T-helper 2 cell treated with Interferon-gamma antibody and Interleukin-4, amounts not matched to agents 100 ng/mL and 5 ng/mL, for 36 hours (primary cell): ENCODE results near the gene B3GNT3. TPM values are rescaled to one million over a fixed set of nuclear protein-coding genes. Genes with fewer than 3 reads are reported as not detected.
"Not testable (repeated sequence)": the region's sequence is repeated elsewhere in the genome, so short reads cannot be mapped to it uniquely, and the experiment has no call there.

ENCODE experiments used
- intact Hi-C: fragments of 100-400 bp; cut with micrococcal nuclease; formaldehyde crosslinking; loops from one replicate; pipeline ENCODE4 v1.15.1; 2023
- total RNA-seq: library from RNA; stranded (reverse); gene quantifications from 2 replicates; pipeline ENCODE4 v1.2.3, GENCODE V29; 2022

The B3GNT3 gene
- total RNA-seq, 1 donor from 2014 or later, result not detected

DNA sequence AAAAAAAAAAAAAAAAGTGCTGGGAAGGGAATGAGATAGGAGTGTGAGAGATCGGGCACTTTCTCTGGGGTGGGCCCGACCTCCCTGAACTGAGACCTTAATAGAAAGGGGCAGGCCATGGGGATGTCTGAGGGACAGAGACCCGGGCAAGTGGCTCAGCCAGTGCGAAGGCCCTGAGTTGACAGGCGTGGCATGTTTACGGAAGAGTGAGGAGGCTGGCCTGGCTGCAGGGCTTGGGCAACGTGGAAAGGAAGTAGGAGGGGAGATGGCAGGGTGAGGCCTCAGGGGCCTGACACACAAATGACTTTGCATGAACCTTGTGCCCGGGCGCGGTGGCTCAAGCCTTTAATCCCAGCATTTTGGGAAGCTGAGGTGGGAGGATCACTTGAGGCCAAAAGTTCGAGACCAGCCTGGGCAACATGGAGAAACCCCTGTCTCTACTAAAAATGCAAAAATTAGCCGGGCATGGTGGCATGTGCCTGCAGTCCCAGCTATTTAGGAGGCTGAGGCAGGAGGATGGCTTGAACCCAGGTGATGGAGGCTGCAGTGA lies 29.8 kb upstream of the B3GNT3 start:
- intact Hi-C loops, result loop anchor here (5.0 kb wide), 1 partner anchor 63 kb away; no protein-coding TSS in a partner anchor

DNA sequence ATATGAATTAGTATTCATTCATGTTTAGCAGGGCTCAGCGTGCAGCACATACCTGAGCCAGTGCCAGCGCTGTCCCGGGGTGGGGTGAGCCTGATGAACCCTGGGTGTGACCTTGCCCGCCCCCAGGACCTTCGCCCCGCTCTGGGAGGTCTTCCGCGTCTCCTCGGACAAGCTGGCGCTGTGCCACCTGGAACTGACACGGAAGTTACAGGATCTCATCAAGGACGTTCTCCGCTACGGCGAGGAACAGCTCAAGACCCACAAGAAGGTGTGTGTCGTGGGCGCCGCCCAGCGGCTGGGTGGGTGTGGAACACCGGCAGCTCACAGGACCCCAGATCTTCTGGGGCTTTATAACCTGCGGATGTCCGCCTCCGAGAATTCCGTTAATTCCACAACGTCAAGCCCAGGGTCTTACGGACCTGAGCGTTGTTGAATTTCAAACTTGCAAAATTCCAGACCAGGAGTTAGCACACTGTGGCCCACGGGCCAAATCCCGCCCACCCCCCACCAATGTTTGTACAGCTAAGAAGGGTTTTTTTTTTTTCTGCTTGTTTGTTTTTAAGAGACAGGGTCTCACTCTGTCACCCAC lies 28.3 kb upstream of the B3GNT3 start:
- intact Hi-C loops, result loop anchor here (5.0 kb wide), 1 partner anchor 64 kb away; no protein-coding TSS in a partner anchor

DNA sequence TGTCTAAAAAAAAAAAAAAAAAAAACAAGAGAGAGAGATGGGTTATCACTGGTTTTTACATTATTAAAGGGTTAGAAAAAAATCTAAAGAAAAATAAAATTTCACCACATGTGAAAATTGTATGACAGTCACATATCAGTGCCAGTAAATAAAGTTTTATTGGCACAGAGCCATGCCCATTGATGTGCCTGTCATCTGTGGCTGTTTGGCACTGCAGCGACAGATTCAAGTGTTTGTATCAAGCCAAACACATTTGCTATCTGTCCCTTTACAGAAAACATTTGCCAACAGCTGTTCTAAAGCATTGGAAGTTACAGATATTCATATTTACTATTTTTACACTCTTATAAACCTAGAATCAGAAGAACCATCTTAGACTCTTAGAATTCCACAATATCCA lies 27.4 kb upstream of the B3GNT3 start:
- intact Hi-C loops, result loop anchor here (5.0 kb wide), 1 partner anchor 65 kb away; no protein-coding TSS in a partner anchor

DNA sequence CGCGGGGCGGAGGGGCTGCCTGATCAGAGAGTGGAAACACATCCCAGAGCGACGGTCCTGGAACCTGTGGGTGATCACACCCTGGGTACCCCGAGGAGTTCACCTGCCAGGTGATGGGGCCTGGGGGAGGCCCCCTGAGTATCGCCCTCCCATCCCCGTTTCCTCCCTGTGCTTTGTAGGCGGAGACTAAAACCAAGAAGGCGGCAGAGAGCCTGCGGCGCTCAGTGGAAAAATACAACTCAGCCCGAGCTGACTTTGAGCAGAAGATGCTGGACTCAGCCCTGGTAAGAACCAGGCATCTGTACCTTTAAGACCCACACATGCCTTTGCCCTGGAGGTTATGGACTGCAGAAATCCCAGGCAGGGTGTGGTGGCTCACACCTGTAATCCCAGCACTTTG lies 24.3 kb upstream of the B3GNT3 start:
- intact Hi-C loops, result no loop called here

DNA sequence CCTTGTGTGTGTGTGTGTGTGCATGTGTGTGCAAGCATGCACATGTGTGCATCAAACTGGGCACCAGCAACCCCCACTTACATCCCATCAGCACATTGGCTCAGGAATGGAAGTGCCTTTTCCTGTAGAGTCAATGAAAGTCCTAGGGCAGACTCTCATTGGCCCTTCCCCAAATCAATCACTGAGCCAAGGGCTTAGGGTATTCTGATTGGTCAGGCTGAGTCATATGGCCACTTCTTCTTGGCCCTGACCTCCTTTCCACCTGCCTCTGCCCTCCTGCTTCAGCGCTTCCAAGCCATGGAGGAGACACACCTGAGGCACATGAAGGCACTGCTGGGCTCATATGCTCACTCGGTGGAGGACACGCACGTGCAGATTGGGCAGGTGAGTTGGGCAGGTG lies 22.8 kb upstream of the B3GNT3 start:
- intact Hi-C loops, result no loop called here

DNA sequence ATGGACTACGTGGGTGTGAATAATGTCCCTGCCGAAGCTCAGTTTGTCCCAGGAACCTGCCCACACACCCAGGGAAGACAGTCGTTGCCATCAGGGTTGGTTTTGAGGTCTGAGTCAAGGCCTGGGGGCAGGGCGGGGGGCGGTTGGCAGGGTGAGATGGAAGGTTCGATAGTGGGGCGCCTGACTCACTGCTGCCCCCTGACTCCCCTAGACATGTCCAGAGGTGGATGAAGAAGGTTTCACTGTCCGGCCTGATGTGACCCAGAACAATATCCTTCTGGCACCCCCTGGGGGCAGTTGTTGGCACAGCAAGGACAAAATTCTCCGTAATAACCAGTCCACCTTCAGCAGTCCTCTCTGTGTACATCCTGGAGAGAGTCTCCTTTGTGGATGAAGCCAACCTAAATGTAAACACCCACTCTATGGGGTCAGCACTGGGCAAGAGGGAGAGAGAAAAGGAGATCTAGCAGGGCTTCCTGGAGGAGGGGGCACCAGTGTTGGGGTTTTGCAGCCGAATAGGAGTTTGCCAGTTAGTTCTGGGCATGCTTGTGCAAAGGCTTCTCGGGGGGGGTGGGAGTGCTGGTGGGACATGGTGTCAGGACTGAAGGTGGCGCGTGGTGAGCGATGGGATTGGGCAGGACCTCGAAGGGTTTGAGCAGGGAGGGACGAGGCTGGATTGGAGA lies 19.6 kb upstream of the B3GNT3 start:
- intact Hi-C loops, result no loop called here

DNA sequence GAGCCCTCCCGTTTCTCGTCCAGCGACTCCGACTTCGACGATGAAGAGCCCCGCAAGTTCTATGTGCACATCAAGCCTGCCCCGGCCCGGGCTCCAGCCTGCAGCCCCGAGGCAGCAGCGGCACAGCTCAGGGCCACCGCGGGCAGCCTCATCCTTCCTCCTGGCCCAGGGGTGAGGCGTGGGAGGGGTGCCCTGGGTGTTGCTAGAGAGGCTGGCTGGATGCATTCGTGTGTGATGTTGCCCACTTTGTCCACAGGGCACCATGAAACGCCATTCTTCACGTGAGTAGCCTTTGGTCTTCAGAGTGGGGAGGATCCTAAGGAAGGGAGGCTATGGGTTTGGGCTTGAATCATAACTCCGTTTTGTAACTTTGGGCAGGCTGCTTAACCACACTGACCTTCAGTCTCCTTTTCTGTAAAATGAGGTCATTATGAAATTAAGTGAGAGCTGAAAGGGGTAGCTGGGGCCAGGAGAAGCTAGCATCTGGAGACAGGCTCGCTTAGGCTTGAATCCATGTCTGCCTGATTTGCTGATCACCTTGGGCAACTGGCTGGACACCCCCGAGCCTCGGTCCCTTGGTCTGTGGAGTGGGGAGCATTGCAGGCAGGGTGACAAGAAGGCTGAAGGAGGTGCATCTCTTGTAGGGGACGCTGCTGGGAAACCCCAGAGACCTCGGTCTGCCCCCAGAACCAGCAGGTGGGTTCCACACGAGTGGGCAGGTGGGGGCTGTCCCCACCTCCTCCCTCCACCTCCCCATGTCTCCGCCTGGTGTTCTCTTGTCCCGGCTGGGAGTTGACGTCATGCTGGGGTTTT lies 18.7 kb upstream of the B3GNT3 start:
- intact Hi-C loops, result no loop called here

DNA sequence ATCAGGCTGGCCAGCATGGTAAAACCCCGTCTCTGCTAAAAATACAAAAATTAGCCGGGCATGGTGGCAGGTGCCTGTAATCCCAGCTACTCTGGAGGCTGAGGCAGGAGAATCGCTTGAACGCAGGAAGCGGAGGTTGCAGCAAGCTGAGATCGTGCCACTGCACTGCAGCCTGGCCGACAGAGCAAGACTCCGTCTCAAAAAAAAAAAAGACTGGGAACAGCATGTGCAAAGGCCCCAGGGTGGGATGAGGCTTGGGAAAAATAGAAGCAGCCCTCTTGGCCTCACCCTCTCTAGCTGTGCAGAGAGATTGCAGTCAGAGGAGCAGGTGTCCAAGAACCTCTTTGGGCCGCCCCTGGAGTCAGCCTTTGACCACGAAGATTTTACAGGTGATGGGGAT lies 17.1 kb upstream of the B3GNT3 start:
- intact Hi-C loops, result not testable (repeated sequence)

DNA sequence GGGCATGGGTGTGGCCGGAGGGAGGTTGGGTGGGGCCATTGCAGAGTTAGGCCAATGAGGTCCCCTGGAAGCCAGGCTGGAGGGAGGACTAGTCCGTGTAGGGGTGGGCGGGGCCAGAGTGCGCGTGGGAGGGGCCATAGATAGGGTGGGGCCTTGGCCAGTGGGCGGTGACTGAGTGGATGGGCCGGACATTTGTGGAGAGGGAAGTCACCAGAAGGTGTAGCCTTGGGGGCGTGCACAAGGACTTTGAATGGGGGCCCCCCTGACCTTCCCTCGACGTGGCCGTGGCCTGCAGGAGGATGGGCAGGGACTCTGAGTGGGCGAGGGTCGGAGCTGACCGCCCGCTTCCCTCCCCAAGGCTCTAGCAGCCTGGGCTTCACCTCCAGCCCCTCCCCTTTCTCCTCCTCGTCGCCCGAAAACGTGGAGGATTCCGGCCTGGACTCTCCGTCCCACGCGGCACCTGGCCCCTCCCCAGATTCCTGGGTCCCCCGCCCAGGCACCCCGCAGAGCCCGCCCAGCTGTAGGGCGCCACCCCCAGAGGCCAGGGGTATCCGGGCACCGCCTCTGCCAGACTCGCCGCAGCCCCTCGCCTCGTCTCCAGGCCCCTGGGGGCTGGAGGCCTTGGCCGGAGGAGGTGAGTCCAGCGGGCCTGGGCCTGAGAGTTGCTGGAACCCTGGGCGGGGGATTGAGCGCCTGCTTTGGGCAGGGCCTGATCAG lies 16.5 kb upstream of the B3GNT3 start:
- intact Hi-C loops, result no loop called here

DNA sequence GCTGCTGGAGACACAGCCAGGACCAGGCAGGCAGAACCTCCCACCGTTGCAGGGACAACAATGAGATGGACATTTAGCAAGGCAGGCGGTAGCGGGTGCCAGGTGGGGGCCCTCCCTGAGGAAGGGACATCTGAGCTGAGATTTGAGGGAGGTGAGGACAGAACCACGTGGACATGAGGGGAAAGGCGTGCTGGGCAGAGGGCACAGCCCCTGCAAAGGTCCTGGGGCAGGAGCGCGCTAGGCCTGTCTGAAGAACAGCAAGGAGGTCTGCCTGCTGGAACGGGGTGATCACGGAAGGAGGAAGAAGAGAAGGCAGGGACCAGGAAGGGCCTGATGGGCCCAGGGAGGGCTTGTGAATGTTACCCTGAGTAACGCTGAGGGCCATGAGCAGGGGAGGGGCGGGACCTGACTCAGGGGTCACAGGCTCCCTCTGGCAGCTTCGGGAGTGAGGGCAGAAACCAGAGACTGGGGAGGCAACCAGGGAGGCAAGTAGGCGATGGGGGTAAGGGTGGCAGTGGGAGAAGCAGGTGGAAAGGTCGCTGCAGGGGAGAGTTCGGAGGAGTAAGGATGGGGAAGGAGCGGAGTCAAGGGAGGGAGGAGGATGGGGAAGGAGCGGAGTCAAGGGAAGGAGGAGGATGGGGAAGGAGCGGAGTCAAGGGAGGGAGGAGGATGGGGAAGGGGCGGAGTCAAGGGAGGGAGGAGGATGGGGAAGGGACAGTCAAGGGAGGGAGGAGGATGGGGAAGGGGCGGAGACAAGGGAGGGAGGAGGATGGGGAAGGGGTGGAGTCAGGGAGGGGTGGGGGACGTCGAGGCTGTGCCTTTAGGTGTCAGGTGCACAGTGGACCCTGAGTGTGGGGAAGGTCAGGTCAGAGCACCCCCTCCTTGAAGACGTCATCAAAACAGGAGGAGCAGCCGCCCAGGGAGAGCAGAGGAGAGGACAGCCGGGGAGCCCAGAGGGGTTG lies 15.7 kb upstream of the B3GNT3 start:
- intact Hi-C loops, result no loop called here

DNA sequence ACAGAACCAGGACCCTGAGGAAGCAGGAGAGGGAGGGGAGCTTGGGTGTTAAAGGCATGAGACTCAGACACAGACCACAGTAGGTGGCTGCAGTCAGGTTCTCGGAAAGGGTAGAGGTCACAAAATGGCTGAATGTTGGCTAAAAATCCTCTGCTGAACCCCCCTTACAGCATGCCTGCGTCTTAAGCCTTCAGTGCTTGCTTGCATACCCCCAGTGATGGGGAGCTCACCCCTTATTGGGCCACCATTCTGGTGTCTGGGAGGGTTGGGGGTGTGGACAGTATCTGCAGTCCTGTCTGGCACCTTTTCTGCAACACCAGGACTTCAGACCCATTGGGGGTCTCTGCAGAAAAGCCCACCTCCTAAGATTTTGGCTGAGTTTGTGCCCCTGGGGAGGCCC lies 14.2 kb upstream of the B3GNT3 start:
- intact Hi-C loops, result no loop called here

DNA sequence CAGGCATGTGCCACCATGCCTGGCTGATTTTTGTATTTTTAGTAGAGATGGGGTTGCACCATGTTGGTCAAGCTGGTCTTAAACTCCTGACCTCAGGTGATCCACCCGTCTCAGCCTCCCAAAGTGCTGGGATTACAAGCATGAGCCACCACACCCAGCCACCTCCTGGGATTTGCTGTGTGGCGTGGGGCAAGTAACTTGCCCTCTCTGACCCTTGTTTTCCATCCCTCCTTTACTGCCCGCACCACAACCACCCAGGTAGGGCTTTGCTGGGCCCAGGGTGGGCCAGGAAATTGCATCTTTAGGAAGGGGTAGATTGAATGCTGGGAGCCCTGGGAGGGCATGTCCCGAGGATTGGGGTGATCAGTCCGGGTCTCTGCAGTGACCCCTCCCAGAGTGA lies 11.2 kb upstream of the B3GNT3 start:
- intact Hi-C loops, result loop anchor here (1.0 kb wide), 2 partner anchors 72 to 79 kb away; no protein-coding TSS in a partner anchor

DNA sequence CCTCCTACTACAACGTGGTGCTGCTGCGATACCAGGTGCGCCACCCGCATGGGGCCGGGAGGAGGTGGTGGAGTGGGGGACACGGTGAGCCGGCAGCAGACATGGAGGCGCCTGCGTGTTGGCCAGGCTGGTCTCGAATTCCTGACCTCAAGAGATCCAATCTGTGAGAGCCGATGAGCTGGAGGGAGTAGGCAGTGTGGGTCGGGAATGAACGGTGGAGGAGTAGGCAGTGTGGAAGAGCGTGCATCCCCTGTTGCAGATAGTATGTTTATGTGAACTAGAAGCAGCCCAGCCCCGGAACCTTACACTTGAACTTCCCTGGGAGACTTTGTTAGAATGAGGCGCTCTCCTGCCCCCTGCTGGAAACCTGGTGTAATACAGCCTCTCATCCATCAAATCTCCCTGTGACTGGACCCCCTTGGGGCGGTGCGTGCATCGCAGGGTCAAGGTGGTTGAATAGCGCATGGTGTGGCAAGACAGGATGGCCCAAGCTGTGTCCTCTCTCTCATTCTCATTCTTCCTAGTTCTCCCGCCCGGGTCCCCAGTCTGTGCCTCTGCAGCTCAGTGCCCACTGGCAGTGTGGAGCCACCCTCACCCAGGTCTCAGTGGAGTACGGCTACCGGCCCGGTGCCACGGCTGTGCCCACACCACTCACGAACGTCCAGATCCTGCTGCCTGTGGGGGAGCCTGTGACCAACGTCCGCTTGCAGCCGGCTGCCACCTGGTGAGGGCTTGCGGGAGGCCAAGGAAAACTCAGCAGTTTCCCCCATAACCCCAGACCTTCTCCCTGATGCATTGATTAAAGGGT lies 10.5 kb upstream of the B3GNT3 start:
- intact Hi-C loops, result loop anchor here (1.0 kb wide), 2 partner anchors 71 to 80 kb away; no protein-coding TSS in a partner anchor

DNA sequence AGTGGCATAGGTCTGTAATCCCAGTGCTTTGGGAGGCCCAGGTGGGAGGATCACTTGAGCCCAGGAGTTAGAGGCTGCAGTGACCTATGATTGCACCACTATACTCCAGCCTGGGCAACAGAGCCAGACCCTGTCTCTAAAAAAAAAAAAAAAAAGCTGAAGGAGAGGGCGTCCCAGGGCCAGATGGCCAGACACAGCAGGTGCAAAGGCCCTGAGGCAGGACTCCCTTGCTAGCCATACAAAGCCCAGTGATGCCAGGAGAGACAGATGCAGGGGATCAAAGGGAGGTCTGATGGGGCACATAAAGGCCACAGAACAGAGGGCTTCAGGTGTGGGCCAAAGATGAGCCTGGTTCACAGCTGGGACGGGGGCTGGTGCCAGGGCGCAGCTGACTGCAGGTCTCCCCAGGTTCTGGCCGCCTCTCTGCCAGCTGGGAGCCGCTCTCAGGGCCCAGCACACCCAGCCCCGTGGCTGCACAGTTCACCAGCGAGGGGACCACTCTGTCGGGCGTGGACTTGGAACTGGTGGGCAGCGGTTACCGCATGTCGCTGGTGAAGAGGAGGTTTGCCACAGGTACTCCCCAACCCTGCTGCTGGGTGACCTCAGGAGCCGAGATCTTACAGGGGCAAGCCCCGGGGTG lies 7.5 kb upstream of the B3GNT3 start:
- intact Hi-C loops, result no loop called here

DNA sequence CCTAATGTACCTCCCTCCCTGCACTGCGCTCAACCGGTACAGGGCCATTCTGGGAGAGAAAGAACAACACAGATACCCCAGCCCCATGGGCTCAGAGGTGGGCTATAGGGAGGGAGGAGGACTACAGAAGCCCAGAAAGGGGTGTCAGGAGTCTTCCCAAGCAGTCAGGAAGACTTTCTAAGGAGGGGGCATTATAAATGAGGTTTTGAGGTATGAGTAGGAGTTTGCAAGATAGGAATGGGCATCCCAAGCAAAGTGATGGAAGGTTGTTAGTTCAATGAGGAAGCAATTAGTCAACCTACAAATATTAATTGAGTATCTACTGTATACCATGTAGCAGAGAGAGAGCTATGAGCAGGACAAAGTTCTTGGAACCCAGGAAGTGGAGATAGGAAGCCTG lies 6.3 kb upstream of the B3GNT3 start:
- intact Hi-C loops, result no loop called here

DNA sequence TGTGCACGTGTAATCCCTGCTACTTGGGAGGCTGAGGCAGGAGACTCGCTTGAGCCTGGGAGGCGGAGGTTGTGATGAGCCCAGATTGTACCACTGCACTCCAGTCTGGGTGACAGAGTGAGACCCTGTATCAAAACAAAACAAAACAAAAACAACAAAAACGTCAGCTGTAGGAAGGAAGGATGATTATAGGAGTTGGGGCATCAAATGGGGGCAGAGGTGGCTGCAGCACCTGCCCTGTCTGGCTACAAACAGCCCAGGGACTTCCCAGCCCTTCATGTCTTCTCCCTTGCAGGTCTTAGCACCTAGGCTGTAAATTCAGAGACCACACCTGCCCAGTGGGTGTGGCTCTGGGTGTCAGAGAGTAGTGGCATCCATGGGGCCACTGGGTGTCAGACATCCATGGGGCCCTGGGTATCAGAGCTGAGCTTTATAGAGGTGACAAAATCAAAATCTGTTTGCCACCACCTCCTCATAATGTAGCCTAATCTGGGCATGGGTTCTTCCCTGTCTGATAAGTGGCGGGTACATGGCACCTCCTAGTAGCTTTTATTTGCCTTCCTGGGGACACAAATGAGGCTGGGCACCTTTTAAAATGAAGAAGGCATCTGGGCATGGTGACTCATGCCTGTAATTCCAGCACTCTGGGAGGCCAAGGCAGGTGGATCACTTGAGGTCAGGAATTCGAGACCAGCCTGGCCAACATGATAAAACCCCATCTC lies 4.7 kb upstream of the B3GNT3 start:
- intact Hi-C loops, result no loop called here

DNA sequence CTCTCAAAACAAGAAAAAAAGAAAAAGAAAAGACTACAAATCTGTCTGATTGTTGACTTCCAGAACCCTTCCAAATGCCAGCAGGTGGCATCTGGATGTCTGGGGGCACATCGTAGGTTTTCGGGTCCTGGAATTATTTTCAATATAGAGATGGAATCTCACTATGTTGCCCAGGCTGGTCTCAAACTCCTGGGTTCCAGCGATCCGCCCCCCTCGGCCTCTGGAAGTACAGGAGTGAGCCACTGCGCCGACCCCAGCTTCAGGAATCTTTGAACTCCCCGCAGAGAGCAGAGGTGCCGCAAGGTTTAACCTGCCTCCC lies 567 bp upstream of the B3GNT3 start:
- intact Hi-C loops, result no loop called here

DNA sequence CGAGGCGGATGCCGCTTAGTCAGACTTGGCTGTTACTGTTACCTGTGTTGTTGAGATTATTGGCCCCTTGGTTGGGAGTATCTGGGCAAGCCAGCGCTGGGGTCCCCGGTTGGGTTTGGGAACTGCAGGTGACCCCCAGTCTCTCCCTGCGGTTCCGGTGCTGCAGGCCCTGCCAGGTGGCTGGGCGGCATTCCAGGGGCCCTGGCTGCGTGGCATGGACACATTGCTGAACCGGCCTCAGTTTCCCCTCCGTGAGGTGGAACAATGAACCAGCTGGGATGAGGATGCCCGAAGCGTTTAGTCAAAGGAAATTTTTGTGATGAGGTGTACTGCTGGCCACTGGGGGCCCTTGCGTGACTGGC lies 538 bp downstream of the B3GNT3 start:
- intact Hi-C loops, result no loop called here
